ENCODE measurements around the gene CACNA2D1.

- TF ChIP-seq, protein P1, sequence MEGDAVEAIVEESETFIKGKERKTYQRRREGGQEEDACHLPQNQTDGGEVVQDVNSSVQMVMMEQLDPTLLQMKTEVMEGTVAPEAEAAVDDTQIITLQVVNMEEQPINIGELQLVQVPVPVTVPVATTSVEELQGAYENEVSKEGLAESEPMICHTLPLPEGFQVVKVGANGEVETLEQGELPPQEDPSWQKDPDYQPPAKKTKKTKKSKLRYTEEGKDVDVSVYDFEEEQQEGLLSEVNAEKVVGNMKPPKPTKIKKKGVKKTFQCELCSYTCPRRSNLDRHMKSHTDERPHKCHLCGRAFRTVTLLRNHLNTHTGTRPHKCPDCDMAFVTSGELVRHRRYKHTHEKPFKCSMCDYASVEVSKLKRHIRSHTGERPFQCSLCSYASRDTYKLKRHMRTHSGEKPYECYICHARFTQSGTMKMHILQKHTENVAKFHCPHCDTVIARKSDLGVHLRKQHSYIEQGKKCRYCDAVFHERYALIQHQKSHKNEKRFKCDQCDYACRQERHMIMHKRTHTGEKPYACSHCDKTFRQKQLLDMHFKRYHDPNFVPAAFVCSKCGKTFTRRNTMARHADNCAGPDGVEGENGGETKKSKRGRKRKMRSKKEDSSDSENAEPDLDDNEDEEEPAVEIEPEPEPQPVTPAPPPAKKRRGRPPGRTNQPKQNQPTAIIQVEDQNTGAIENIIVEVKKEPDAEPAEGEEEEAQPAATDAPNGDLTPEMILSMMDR (conservative IDR thresholded peaks at IDR 0.05; ENCODE audit: low read depth, low read length) = no peak
- no peak for TF ChIP-seq EZH2 (IDR thresholded peaks at IDR 0.05; ENCODE audit: low read length, unreplicated experiment)
Observed at GRCh38 chr7:82348251-82348650, 95.3 kb downstream of the CACNA2D1 start.

Measured in PC-3 (cell line).